Neuronal stem cell (in vitro differentiated cells): ENCODE results near the gene ROBO1.

Experiments used
- DNase-seq: peaks from one replicate; pipeline ENCODE4 v3.0.0-alpha.2; 2013; ENCODE audit warnings: low spot score
- H2AFZ ChIP-seq: one replicate; pipeline ENCODE4 v1.6.1; 2013; ENCODE audit warnings: mild to moderate bottlenecking, low read length, inconsistent platforms
- H2AK5ac ChIP-seq: 2 replicates; pipeline ENCODE4 v1.6.1; 2013; ENCODE audit warnings: low read depth, mild to moderate bottlenecking, inconsistent platforms, low read length, moderate library complexity, mixed read lengths
- H2BK120ac ChIP-seq: 2 replicates; pipeline ENCODE4 v1.6.1; 2013; ENCODE audit warnings: low read depth, mild to moderate bottlenecking, inconsistent platforms, low read length, moderate library complexity, mixed read lengths
- H2BK12ac ChIP-seq: one replicate; pipeline ENCODE4 v1.6.1; 2013; ENCODE audit warnings: low read length, inconsistent platforms
- H2BK15ac ChIP-seq: 2 replicates; pipeline ENCODE4 v1.6.1; 2013; ENCODE audit warnings: mild to moderate bottlenecking, low read length, inconsistent platforms, mixed read lengths
- H2BK5ac ChIP-seq: one replicate; pipeline ENCODE4 v1.6.1; 2013; ENCODE audit warnings: inconsistent platforms, mild to moderate bottlenecking, low read length, moderate library complexity
- H3K14ac ChIP-seq: one replicate; pipeline ENCODE4 v1.6.1; 2013; ENCODE audit warnings: low read length, inconsistent platforms
- H3K18ac ChIP-seq: 2 replicates; pipeline ENCODE4 v1.6.1; 2013; ENCODE audit warnings: low read length, inconsistent platforms
- H3K23ac ChIP-seq: 2 replicates; pipeline ENCODE4 v1.6.1; 2013; ENCODE audit warnings: low read depth, mild to moderate bottlenecking, mixed read lengths, low read length, inconsistent platforms; ENCODE audit not compliant: poor library complexity
- H3K27ac ChIP-seq: replicated peaks from 3 replicates; pipeline ENCODE4 v1.5.1; 2013; ENCODE audit warnings: low read length, inconsistent platforms
- H3K27me3 ChIP-seq, 3 experiments: 2 replicates each; pipeline ENCODE4 v1.6.1; 2013; ENCODE audit warnings: low read length in 3 of 3, mild to moderate bottlenecking in 2 of 3, inconsistent platforms in 1 of 3, low read depth in 1 of 3, mixed read lengths in 1 of 3, moderate library complexity in 1 of 3; ENCODE audit not compliant: control insufficient read depth in 3 of 3, insufficient read depth in 3 of 3
- H3K36me3 ChIP-seq, 2 donors: replicated peaks in 1 of 2; 2 replicates each; pipeline ENCODE4 v1.6.1; 2013; ENCODE audit warnings: low read length in 2 of 2; ENCODE audit not compliant: control insufficient read depth in 2 of 2, insufficient read depth in 2 of 2
- H3K4ac ChIP-seq: 2 replicates; pipeline ENCODE4 v1.6.1; 2013; ENCODE audit warnings: inconsistent platforms, mild to moderate bottlenecking, low read length, moderate library complexity
- H3K4me1 ChIP-seq, 2 donors: 1 replicate in 1 of 2; 2 replicates in 1 of 2; pipeline ENCODE4 v1.6.1; 2013; ENCODE audit warnings: low read length in 2 of 2, low read depth in 1 of 2; ENCODE audit not compliant: control insufficient read depth in 2 of 2, insufficient read depth in 1 of 2
- H3K4me2 ChIP-seq: one replicate; pipeline ENCODE4 v1.6.1; 2013; ENCODE audit warnings: mild to moderate bottlenecking, low read length, inconsistent platforms; ENCODE audit not compliant: insufficient read depth, poor library complexity, severe bottlenecking
- H3K4me3 ChIP-seq, 2 donors: 2 replicates each; pipeline ENCODE4 v1.5.1; 2013; ENCODE audit warnings: low read length in 2 of 2, mild to moderate bottlenecking in 2 of 2, inconsistent platforms in 1 of 2, moderate library complexity in 1 of 2
- H3K79me1 ChIP-seq: one replicate; pipeline ENCODE4 v1.6.1; 2013; ENCODE audit warnings: low read depth, mild to moderate bottlenecking, inconsistent platforms, low read length, moderate library complexity
- H3K9ac ChIP-seq: one replicate; pipeline ENCODE4 v1.6.1; 2013; ENCODE audit warnings: mild to moderate bottlenecking, low read depth, low read length, inconsistent platforms; ENCODE audit not compliant: poor library complexity
- H3K9me3 ChIP-seq, 2 donors: replicated peaks in 1 of 2; 2 replicates each; pipeline versions ENCODE3 to v1.6.1; 2013; ENCODE audit warnings: low read length in 2 of 2, mild to moderate bottlenecking in 2 of 2, inconsistent platforms in 1 of 2, low read depth in 1 of 2, mixed read lengths in 1 of 2, moderate library complexity in 1 of 2; ENCODE audit not compliant: control insufficient read depth in 2 of 2, insufficient read depth in 1 of 2
- H4K8ac ChIP-seq: one replicate; pipeline ENCODE4 v1.6.1; 2013; ENCODE audit warnings: low read depth, mild to moderate bottlenecking, inconsistent platforms, low read length, moderate library complexity
- H4K91ac ChIP-seq: one replicate; pipeline ENCODE4 v1.6.1; 2013; ENCODE audit warnings: low read length, low read depth, mild to moderate bottlenecking, inconsistent platforms; ENCODE audit not compliant: poor library complexity
- WGBS, 2 donors: extraction: QIAGEN DNeasy Blood & Tissue Kit; methylation state at CpG; one replicate each; pipeline ENCODE4 v1.1.7; 2013; ENCODE audit warnings: missing lambda C conversion rate in 2 of 2, mixed read lengths in 1 of 2; ENCODE audit not compliant: insufficient read length in 2 of 2, insufficient replicate concordance in 1 of 2; ENCODE audit errors: extremely low coverage in 2 of 2; 5-methylcytosine and 5-hydroxymethylcytosine counted together

The ROBO1 gene

GRCh38 chr3:78830470-78830869, 937.3 kb downstream of the ROBO1 start:
- Histone ChIP-seq H2BK5ac (no peak overlapping the region), H3K4me3 (no peak overlapping the region), H3K23ac (no peak overlapping the region), H2BK120ac (no peak overlapping the region), H3K14ac (no peak overlapping the region), H4K91ac (no peak overlapping the region), H4K8ac (no peak overlapping the region), H3K18ac (no peak overlapping the region), H3K9me3 (no peaks in the 10 kb centered on the region), H3K4ac (no peak overlapping the region), H2BK12ac (no peak overlapping the region), H3K27ac (no peak overlapping the region), H3K4me1 (peaks cover 0 to 3% of the 10 kb centered on the region in 2 donors), H3K27me3 (no peaks in the 10 kb centered on the region), H3K79me1 (no peaks in the 10 kb centered on the region), H3K36me3 (no peaks in the 10 kb centered on the region), H2AK5ac (no peak overlapping the region), H3K9ac (no peak overlapping the region), H2AFZ (no peak overlapping the region), H3K4me2 (no peak overlapping the region), H2BK15ac (no peak overlapping the region)
- no peak for DNase-seq
- no CpG with 5 or more reads among the region's 5 CpGs for WGBS, 2 donors

GRCh38 chr3:78827618-78828017, 940.2 kb downstream of the ROBO1 start:
- Histone ChIP-seq H3K4me1 (peaks cover 5% of the 10 kb centered on the region in 2 donors), H2AFZ (no peak overlapping the region), H3K27me3 (no peaks in the 10 kb centered on the region), H3K14ac (no peak overlapping the region), H3K27ac (no peak overlapping the region), H2BK15ac (no peak overlapping the region), H2AK5ac (no peak overlapping the region), H3K23ac (no peak overlapping the region), H3K4me3 (no peak overlapping the region), H3K9me3 (no peaks in the 10 kb centered on the region), H3K9ac (no peak overlapping the region), H3K79me1 (peaks cover 2% of the 10 kb centered on the region), H3K4me2 (no peak overlapping the region), H3K18ac (no peak overlapping the region), H3K36me3 (no peaks in the 10 kb centered on the region), H4K8ac (no peak overlapping the region), H2BK12ac (no peak overlapping the region), H2BK120ac (no peak overlapping the region), H2BK5ac (no peak overlapping the region), H4K91ac (no peak overlapping the region), H3K4ac (no peak overlapping the region)
- WGBS, 2 donors, result no CpG with 5 or more reads among the region's 4 CpGs
- no peak for DNase-seq

GRCh38 chr3:78825858-78826215, 942.0 kb downstream of the ROBO1 start:
- H2AK5ac ChIP-seq, result no peak overlapping the region
- H2AFZ ChIP-seq, result no peak overlapping the region
- no peak overlapping the region for H2BK120ac ChIP-seq
- H3K9me3 ChIP-seq, result no peaks in the 10 kb centered on the region
- H3K9ac ChIP-seq, result no peak overlapping the region
- no peaks in the 10 kb centered on the region for H3K27me3 ChIP-seq
- H3K79me1 ChIP-seq, result peaks cover 2% of the 10 kb centered on the region
- H2BK12ac ChIP-seq, result no peak overlapping the region
- H2BK5ac ChIP-seq, result no peak overlapping the region
- H2BK15ac ChIP-seq, result no peak overlapping the region
- H3K18ac ChIP-seq, result no peak overlapping the region
- H3K36me3 ChIP-seq, result no peaks in the 10 kb centered on the region
- no peak overlapping the region for H3K23ac ChIP-seq
- no peak overlapping the region for H3K4me2 ChIP-seq
- H3K4me3 ChIP-seq, result no peak overlapping the region
- DNase-seq, result no peak
- no peak overlapping the region for H4K8ac ChIP-seq
- H4K91ac ChIP-seq, result no peak overlapping the region
- peaks cover 2 to 5% of the 10 kb centered on the region in 2 donors for H3K4me1 ChIP-seq
- no peak overlapping the region for H3K4ac ChIP-seq
- H3K27ac ChIP-seq, result no peak overlapping the region
- H3K14ac ChIP-seq, result no peak overlapping the region

GRCh38 chr3:78825118-78825857, 942.5 kb downstream of the ROBO1 start:
- Histone ChIP-seq H2BK15ac (no peak overlapping the region), H3K4me1 (peaks cover 2 to 5% of the 10 kb centered on the region in 2 donors), H3K27me3 (no peaks in the 10 kb centered on the region), H3K9ac (no peak overlapping the region), H3K4me3 (no peak overlapping the region), H3K79me1 (peaks cover 2% of the 10 kb centered on the region), H3K4ac (no peak overlapping the region), H2AFZ (no peak overlapping the region), H3K23ac (no peak overlapping the region), H3K14ac (no peak overlapping the region), H2BK5ac (no peak overlapping the region), H2BK12ac (no peak overlapping the region), H3K4me2 (no peak overlapping the region), H3K27ac (no peak overlapping the region), H2BK120ac (no peak overlapping the region), H3K9me3 (no peaks in the 10 kb centered on the region), H4K8ac (no peak overlapping the region), H2AK5ac (no peak overlapping the region), H3K18ac (no peak overlapping the region), H4K91ac (no peak overlapping the region), H3K36me3 (no peaks in the 10 kb centered on the region)
- no peak for DNase-seq
- no CpG with 5 or more reads among the region's 5 CpGs for WGBS, 2 donors
